H1 (cell line): ENCODE data around the gene OR4C15. TPM values are rescaled to one million over a fixed set of nuclear protein-coding genes. Genes with fewer than 3 reads are reported as not detected.

Experiments
- CHD7 ChIP-seq: fragments of 300-600 bp; sonication (generic); IDR thresholded peaks from 2 replicates; pipeline ENCODE4 v1.7.1; 2012; ENCODE audit warnings: low read length, moderate library complexity, mild to moderate bottlenecking, inconsistent platforms; ENCODE audit not compliant: insufficient replicate concordance
- EZH2 ChIP-seq: fragments of 200-600 bp; sonication (generic); IDR thresholded peaks from 2 replicates; pipeline ENCODE4 v1.7.1; 2012; ENCODE audit warnings: low read depth, mild to moderate bottlenecking, moderate library complexity, low read length, inconsistent platforms; ENCODE audit not compliant: severe bottlenecking
- HDAC6 ChIP-seq: IDR thresholded peaks from one replicate; pipeline ENCODE4 v1.7.1; 2012; ENCODE audit warnings: low read depth, mild to moderate bottlenecking, inconsistent platforms, low read length, moderate library complexity
- polyA plus RNA-seq, 7 experiments: library from polyadenylated mRNA; depleted of rRNA in 3 of 7; stranded (reverse) in 5 of 7; unstranded in 2 of 7; fragments of >200 nt in 5 of 7; fragments of 200-250 nt in 2 of 7; gene quantifications; 1 replicate in 5 of 7; 2 replicates in 1 of 7; 4 replicates in 1 of 7; pipeline versions ENCODE4 v1.2.1 to v1.2.3, GENCODE V29; 2011 to 2013; ENCODE audit warnings: missing spikeins in 2 of 7, mixed read lengths in 2 of 7
- total RNA-seq: library from RNA; stranded (reverse); fragmentation: NEBNext Ultra II Directional; extraction: Animal tissue kit (Norgen Biotek cat#: 25700); gene quantifications from 2 replicates; pipeline ENCODE4 v1.2.1, GENCODE V29; 2021

Gene OR4C15
- total and polyA plus RNA-seq, 2 of the 8 experiments (the other 6 are each of a cell fraction or from before 2014, with no cell fraction given) = not detected

DNA sequence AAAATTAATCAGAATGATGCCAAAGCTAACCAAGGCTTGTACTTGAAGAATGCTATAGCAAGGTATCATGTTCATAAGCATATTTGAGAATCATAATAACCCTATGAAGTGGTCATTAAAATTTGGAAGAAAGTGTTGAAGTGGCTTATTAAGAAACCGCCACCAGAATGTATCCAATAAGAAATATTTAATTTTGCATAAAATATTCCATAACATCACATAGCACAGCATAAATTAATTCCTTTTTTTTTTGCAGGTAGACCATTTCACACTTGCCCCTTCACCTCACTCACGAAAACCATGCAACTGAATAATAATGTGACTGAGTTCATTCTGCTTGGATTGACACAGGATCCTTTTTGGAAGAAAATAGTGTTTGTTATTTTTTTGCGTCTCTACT lies 17.6 kb downstream of the OR4C15 start, which contains the start of gene OR4C16 (continued):
- TF ChIP-seq CHD7 = no peak
- no peak for TF ChIP-seq EZH2
- no peak for TF ChIP-seq HDAC6
